GM18870 (cell line): ENCODE measurements around the gene IPPK.
"Not testable (repeated sequence)": the region's sequence is repeated elsewhere in the genome, so short reads cannot be mapped to it uniquely, and the experiment has no call there.

Source experiments
- ATAC-seq: cut with Tn5 transposase; IDR thresholded peaks from one replicate; pipeline ENCODE4 v1.9.1; 2021; ENCODE audit warnings: moderate library complexity; ENCODE audit not compliant: unreplicated experiment

IPPK gene

GRCh38 chr9:92639124-92639523, 30.8 kb downstream of the IPPK start:
- no peak for ATAC-seq

- ATAC-seq: no peak
Measured at GRCh38 chr9:92638621-92639101, 31.3 kb downstream of the IPPK start.

- no peak for ATAC-seq
Measured at GRCh38 chr9:92637886-92638620, 31.9 kb downstream of the IPPK start.

- ATAC-seq: no peak
Measured at GRCh38 chr9:92637326-92637725, 32.6 kb downstream of the IPPK start.

GRCh38 chr9:92636627-92637026, 33.3 kb downstream of the IPPK start:
- ATAC-seq: no peak

- no peak for ATAC-seq
Measured at GRCh38 chr9:92635760-92636159, 34.2 kb downstream of the IPPK start.

GRCh38 chr9:92634712-92635605, 35.0 kb downstream of the IPPK start:
- no peak for ATAC-seq

- ATAC-seq: no peak
Measured at GRCh38 chr9:92633614-92634278, 36.2 kb downstream of the IPPK start.

GRCh38 chr9:92632641-92633040, 37.3 kb downstream of the IPPK start:
- no peak for ATAC-seq

GRCh38 chr9:92631452-92632343, 38.2 kb downstream of the IPPK start:
- ATAC-seq: no peak

- ATAC-seq: no peak
Measured at GRCh38 chr9:92627651-92628050, 42.3 kb downstream of the IPPK start.

GRCh38 chr9:92626484-92626883, 43.4 kb downstream of the IPPK start:
- ATAC-seq: no peak

- not testable (repeated sequence) for ATAC-seq
Measured at GRCh38 chr9:92623936-92624335, 46.0 kb downstream of the IPPK start.

- ATAC-seq: no peak
Measured at GRCh38 chr9:92620845-92621244, 49.1 kb downstream of the IPPK start.

GRCh38 chr9:92619601-92620300, 50.2 kb downstream of the IPPK start:
- no peak for ATAC-seq

- ATAC-seq: no peak
Measured at GRCh38 chr9:92618633-92619225, 51.2 kb downstream of the IPPK start.

GRCh38 chr9:92617951-92618510, 51.9 kb downstream of the IPPK start:
- no peak for ATAC-seq

GRCh38 chr9:92617195-92617813, 52.6 kb downstream of the IPPK start:
- no peak for ATAC-seq

GRCh38 chr9:92616655-92617111, 53.2 kb downstream of the IPPK start:
- ATAC-seq: no peak
